Measurements from ENCODE around the gene SNCA.

SNCA gene

GRCh38 chr4:89868276-89868675 lies 31.3 kb upstream of the SNCA start:
- DNase-seq (ENCODE audit: low read depth, low spot score), result no peak
- H3K4me3 ChIP-seq (ENCODE audit: low read depth, low read length), result no peak overlapping the region
- ChIA-PET CTCF (interaction anchor here (1.0 to 7.3 kb wide), 11 partner anchors 11 to 646 kb away, joined by 3 to 88 read pairs (median 6); no protein-coding TSS in a partner anchor), POLR2A (no interaction called here)
- no peak for TF ChIP-seq CTCF (IDR thresholded peaks at IDR 0.05; ENCODE audit: insufficient read depth, low read length, missing control alignments)

- POLR2A ChIA-PET, result no interaction called here
- CTCF ChIA-PET, result no interaction called here
These were observed 26.6 kb upstream of the SNCA start for GRCh38 chr4:89863533-89863932.

GRCh38 chr4:89860971-89861370 lies 24.0 kb upstream of the SNCA start:
- no peak for DNase-seq (ENCODE audit: low read depth, low spot score)
- CTCF ChIA-PET, result interaction anchor here (0.8 kb wide), 1 partner anchor 46 kb away, joined by 3 read pairs; no protein-coding TSS in a partner anchor
- no peak for TF ChIP-seq CTCF (IDR thresholded peaks at IDR 0.05; ENCODE audit: insufficient read depth, low read length, missing control alignments)
- POLR2A ChIA-PET, result no interaction called here
- H3K4me3 ChIP-seq (ENCODE audit: low read depth, low read length), result no peak overlapping the region

More at GRCh38 chr4:89863533-89863932, 26.6 kb upstream of the SNCA start:
- no peak overlapping the region for H3K4me3 ChIP-seq (ENCODE audit: low read depth, low read length)
- no peak for DNase-seq (ENCODE audit: low read depth, low spot score)
- no peak for TF ChIP-seq CTCF (IDR thresholded peaks at IDR 0.05; ENCODE audit: insufficient read depth, low read length, missing control alignments)

- TF ChIP-seq CTCF (IDR thresholded peaks at IDR 0.05; ENCODE audit: insufficient read depth, low read length, missing control alignments), result no peak
- ChIA-PET CTCF (interaction anchor here (1.8 kb wide), 1 partner anchor 14 kb away, joined by 4 read pairs; no protein-coding TSS in a partner anchor), POLR2A (no interaction called here)
- no peak overlapping the region for H3K4me3 ChIP-seq (ENCODE audit: low read depth, low read length)
- DNase-seq (ENCODE audit: low read depth, low spot score), result no peak
These were observed 18.3 kb upstream of the SNCA start for GRCh38 chr4:89855236-89855635.

GRCh38 chr4:89847571-89848325 lies 10.8 kb upstream of the SNCA start:
- H3K4me3 ChIP-seq (ENCODE audit: low read depth, low read length), result no peak overlapping the region
- no peak for TF ChIP-seq CTCF (IDR thresholded peaks at IDR 0.05; ENCODE audit: insufficient read depth, low read length, missing control alignments)
- DNase-seq (ENCODE audit: low read depth, low spot score), result no peak
- ChIA-PET CTCF (no interaction called here), POLR2A (no interaction called here)

- DNase-seq (ENCODE audit: low read depth, low spot score), result no peak
- no peak overlapping the region for H3K4me3 ChIP-seq (ENCODE audit: low read depth, low read length)
- POLR2A ChIA-PET, result no interaction called here
- CTCF ChIA-PET, result no interaction called here
- TF ChIP-seq CTCF (IDR thresholded peaks at IDR 0.05; ENCODE audit: insufficient read depth, low read length, missing control alignments), result no peak
These were observed 2.6 kb upstream of the SNCA start for GRCh38 chr4:89839558-89839957.

All from AG04449 (cell line).